ENCODE measurements around the gene CEP104.
A peak's percentile ranks its signal among the peaks of the same experiment; 100 is the strongest.

The CEP104 gene

GRCh38 chr1:3795453-3796214 lies 61.4 kb downstream of the CEP104 start:
- no peak for DNase-seq

- no peak for DNase-seq
These were observed 66.1 kb downstream of the CEP104 start for GRCh38 chr1:3790952-3791351.

GRCh38 chr1:3790500-3790923 lies 66.5 kb downstream of the CEP104 start:
- DNase-seq, result no peak

DNA sequence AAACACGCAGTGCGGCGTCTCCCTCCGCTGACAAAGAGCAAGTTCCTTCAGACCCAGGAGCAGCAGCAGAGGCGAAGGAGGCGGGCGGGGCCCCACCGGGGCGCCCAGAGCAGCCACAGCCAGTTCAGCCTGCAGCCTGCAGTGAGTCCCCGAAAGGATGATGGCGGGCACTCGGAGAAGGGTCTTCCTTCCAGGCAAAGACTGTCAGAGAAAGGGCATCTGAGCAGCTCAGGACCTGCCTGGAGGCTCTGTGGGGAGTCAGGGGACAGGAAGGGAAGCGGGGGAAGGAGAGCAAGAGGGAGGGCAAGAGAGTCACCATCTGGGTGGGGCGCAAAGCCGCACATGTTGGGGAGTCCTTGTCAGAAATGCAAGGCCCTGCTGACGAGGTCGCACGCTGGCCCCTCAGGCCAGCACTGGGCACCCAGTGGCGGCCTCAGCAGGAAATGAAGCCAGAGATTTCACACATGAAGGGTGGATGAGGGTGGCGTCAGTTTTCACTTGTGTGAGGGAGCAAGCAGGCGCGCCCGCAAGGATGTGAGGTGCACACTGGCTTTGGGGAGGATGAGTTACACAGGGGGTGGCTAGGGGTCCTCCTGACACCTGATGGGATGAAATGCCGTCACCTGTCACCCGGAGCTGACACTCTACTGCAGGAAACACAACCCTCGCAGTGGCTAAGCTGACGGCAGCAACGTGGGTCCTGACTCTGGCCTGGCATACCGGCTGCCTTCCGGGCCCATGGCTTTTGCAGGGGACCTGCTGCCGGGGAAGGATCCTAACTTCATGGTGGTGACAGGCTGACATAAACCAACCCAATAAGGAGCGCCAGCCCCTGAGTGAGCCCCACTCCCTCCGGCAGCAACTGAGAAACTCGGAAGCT lies 67.3 kb downstream of the CEP104 start:
- DNase-seq, result no peak

DNA sequence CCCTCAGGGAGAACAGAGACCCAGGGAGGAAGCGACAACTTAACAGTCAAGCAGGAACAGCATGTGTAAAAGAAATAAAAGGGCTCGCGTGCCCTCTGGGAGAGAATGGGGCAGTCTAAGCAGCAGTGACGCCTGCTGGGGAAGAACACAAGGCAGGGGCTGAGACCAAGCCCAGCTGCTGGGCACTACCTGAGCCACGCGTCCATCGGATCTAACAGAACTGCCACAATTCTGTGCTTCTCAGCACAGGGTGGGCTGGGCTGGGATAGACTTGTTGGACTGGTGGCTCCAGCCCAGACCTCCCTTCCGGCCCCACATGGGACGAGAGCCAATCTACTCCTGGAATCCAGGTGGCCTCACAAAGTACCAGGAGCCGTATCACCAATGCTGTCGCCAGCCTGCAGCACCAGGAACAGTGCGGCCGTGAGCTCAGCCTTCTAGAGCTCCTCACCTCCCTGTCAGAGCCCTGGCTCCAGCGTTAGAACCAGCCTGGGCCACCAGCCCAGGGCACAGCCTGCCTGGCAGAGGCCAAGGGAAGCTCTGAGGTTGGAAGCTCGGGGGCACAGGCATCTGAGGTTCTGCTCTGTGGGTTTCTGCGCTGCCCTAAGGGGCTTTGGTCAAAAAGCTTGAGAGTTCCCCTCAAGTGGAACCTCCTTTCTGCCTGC lies 68.1 kb downstream of the CEP104 start:
- no peak for DNase-seq

GRCh38 chr1:3787745-3788605 lies 69.0 kb downstream of the CEP104 start:
- DNase-seq, result no peak

DNA sequence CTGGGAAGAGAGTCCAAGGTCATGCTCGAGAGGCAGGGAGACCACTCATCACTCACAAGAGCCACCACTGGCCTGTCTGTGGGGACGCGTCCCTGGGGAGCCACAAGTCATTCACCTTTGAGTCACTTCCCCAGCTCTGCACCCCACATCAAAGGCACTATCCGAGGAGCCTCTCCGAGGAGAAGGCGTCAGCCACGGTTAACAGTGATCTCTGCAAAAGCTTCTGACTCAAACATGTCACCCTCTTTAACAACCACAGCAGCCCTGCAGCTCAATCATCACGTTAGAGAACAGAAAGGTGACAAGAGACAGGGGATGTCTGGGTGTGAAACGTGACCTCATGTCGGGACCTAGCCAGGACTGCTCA lies 69.7 kb downstream of the CEP104 start:
- no peak for DNase-seq

GRCh38 chr1:3786468-3787348 lies 70.3 kb downstream of the CEP104 start:
- no peak for DNase-seq

DNA sequence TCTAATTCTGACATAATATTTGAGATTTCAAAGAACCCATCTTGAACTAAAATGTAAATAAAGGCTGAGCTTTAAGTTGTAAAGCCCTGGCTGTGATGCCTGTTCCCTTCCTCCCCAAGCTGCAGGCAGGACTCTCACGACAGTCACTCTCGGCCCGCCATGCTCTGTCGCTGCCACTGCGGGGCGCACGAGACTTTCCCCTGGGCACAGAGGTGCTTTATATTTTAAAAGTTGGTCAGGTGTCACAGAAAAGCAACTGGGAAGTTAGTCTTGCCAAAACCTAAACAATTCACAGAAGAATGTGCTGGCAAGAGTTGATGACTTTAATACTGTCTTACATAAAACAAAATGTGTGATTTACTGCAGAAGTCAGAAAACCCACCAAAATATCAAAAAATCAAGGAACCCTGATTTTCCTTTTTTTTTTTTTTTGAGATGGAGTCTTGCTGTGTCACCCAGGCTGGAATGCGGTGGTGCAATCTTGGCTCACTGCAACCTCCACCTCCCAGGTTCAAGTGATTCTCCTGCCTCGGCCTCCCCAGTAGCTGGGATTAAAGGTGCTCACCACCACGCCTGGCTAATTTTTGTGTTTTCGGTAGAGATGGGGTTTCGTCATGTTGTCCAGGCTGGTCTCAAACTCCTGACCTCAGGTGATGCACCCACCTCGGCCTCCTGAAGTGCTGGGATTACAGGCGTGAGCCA lies 71.4 kb downstream of the CEP104 start:
- no peak for DNase-seq

DNA sequence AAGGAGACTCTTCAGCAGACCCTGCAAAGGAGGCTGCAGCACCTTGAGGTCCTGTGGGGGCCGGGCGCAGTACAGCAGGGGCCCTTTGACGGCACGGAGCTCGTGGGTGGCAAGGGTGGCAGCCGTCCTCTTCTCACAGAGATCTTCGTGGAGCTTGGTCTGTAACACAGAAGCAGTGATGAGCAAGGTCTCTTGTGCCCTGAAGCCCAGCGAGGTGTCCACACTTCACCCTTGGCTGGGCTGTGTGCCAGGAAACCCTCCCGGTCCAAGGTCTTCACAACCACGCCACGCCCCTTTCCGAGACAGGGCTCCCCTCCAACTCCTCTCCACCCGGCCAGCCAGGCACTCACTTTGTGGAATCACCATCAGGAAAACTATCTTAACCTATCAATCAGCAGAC lies 72.0 kb downstream of the CEP104 start:
- no peak for DNase-seq

DNA sequence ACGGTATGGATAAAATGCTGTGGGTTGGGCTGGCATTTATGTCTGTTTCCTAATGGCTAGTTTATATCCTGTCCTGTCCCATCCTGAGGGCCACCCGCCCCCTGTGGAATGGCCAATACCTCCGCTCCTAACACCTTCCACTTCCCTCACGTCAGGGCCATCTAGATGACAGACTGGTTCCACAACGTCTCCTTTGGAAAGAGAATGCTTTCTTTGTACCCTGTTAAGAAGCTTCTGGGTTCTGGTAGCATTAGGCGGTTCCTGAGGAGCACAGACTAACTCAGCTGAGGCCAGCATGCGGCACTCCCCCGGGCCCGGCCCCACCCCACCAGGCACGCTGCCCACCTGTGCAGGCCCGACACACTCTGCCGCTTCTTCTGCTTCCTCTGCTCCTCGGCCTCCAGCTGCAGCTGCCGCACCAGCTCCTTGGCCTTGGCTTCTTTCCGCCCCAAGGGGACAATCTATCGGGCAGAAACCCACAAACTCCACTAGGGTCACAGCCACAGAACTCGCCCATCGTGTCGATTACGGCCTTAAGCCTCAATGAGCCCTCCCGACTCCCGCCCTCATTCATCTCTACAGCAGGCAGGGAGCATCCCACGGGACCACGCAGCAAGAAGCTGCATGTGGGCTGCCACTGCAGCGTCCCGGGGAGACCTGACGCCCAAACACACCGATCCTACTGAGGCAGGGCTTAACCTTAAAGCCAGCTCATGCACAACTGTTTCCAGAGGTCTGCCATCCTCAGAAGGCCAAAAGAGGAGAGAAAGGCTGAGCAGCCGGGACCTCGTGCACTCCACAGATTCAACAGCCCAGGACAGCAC lies 73.1 kb downstream of the CEP104 start:
- DNase-seq, result no peak

DNA sequence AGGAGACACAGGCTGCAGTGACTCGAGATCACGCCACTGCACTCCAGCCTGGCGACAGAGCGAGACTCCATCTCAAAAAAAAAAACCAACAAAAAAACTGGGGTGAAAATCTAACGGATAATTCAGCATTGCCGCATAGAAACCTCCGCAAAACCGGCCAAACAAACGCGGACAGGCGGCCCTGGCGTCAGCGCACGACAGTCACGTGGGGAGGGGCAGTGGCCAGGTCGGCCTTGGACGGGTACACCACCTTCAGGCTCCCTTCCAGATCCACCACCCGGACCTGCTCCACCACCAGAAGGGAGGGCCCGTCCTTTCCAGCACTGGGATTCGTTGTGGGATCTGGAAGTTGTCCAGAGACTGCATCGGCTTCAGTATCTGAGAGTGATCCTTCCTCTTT lies 76.1 kb downstream of the CEP104 start:
- DNase-seq, result no peak

DNA sequence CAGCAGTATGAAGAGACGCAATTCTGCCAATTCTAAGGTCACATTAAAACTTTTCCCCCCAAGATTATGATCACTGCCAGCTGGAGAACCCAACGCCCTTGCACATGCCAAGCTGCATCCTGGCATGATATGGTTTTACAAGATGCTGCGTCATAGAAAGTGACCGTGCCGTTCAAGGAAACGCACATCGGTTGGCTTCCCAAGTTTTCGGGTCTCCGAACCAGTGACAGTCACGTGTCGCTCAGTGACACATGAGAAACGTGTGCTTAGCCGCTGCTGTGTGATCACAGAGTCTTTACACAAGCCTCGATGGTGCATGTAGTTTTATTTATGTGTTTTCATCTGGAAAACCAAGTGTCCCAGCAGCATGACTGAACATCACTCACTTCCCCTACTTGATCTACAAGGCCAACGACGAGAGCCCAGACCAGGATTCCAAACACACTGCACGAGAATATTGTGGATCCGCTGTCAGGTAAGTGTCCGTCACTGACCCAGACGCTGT lies 77.0 kb downstream of the CEP104 start:
- no peak for DNase-seq

DNA sequence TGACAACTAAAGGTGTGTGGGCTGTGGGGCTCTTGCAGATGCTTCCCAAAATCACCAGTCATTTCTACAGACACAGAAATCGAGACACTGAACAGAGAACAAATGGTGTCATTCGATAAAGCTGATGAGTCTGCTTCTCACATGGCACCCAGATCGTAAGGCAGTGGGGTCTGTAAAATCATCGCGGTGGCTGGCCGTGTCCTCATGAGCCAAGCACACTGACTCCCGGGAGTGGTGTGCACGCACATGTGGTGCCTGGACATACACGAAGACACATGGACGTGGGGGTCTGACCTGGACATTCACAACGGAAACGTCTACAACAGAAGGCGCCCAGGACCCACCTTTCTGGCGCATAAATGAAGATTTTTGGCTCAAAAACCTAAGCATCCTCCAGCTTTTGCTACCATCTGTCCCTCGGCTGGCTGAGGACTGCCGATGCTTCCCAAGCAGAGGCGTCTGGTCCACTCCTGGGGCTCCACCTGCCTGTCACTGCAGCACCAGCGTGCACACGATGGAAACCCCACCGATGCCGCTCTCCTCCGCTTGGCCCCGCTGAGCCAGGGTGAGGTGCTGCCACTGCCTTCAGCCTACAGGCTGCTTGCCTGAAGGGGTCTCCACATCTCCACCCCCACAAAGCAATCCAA lies 77.6 kb downstream of the CEP104 start:
- peak; percentile 8 for DNase-seq

- peak; percentile 28 for DNase-seq
These were observed 78.3 kb downstream of the CEP104 start for GRCh38 chr1:3778590-3779264.

DNA sequence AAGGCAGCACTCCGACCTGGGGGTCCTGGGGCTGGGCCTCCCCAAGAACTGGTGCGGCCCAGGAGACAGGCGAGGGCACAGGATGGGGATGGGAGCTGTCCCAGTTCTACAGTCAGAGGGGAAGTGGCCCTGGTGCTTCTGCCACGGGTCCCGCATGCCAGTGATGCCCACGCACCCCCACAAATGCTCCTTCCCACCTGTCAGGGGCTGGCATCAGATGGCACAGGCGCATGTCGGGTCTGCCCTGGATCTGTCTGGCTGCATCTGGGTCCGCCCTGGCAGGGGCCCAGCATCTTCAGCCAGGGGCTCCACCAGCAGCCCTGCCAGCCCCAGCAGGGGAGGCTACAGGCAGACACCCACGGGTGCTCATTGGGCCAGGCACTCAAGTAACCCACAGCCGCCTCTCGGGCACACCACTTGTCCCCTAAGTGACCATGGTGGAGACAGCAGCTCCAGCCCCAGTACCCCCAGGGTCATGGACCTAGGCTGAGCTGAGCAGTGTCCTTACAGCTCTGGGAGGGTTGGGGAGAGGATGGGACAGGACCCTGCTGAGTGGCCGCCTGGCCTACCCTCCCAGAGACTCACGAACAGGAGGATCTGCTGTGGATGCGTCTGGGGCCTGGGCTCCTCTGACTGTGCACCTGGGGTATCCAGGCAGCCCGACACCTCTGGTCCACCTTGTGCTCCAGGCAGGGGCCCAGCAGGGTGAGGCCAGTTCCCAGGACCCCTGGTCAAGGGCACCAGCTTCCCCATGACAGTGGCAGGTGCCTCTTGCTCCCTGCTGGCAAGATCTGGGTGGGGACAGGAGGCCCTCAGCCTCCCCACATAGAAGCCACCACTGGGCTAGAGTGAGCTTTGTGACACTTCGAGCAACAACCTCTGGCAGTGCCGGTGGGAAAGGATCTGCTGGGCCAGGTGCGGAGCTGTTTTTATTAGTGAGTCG lies 79.1 kb downstream of the CEP104 start:
- DNase-seq, result no peak

DNA sequence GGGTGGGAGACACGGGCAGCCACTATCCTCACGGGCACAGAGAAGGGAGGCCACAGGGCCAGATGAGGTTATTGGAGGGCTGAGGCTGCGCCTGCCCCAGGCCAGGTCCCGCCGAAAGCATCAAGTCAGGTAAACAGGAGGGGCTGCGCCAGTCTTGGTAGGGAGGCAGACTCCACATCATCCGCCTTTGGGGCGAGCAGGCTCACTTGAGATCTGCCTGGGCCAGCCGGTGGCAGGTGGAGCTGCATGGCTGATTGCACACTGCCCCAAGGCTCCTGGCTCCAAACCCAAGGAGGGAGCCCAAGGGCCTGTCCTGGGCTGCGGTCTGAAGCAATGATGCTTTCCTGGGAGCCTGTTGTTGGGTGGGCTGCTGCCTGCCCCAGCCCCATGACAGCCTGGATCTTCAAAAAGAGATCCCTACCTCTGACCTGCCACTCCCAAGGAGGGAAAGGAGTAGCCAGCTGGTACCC lies 79.9 kb downstream of the CEP104 start:
- peak; percentile 32 for DNase-seq
